GM18507 (cell line): Measurements from ENCODE around the gene PRKN.

ENCODE experiments used
- DNase-seq: peaks from one replicate; pipeline ENCODE4 v3.0.0; 2011; ENCODE audit warnings: low read depth; ENCODE audit not compliant: insufficient read length; ENCODE audit errors: extremely low spot score
- FAIRE-seq: peaks from 2 replicates; lab custom pipeline; 2011; peaks lifted over from hg19 to GRCh38; lab: Jason Lieb, UNC

PRKN gene

DNA sequence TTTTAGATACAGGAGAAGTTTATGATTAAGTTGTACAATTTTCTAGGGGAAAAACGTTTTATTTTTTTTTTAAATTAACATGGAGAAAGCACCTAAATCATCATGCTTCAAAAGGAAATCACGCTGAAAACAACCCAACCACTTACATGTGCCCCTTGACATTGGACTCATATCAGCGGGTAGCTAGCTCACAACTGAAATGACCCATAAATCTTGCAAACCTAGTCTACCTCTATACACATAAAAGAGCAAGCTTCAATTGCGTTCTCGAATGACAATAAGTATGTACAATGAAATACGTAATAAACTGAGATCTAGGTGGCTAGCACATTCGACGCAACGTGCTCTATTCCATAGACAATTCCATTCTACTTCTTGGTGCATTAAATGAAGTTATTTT, 730.8 kb downstream of the PRKN start:
- FAIRE-seq (no peak), DNase-seq (no peak)

DNA sequence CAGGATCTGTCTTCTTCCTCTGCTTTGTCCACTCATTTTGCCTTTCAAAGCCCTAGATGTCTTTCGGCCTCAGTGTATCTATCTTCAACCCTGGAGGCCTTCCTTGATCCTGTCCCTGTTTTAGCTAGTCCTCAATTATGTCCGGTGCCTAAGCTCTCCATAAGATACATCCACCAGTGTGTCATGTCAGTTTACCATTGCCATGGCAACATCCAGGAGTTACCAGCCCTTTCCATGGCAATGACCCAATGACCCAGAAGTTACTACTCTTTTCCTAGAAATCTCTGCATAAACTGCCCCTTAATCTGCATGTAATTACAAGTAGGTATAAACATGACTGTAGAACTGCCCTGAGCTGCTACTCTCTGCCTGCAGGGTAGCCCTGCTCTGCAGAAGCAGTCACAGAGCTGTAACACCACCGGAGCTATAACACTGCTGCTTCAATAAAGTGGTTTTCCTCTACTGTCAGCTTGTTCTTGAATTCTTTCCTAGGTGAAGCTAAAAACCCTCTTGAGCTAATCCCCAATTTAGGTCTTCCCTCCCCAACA, 741.6 kb downstream of the PRKN start:
- no peak for FAIRE-seq
- DNase-seq = no peak

DNA sequence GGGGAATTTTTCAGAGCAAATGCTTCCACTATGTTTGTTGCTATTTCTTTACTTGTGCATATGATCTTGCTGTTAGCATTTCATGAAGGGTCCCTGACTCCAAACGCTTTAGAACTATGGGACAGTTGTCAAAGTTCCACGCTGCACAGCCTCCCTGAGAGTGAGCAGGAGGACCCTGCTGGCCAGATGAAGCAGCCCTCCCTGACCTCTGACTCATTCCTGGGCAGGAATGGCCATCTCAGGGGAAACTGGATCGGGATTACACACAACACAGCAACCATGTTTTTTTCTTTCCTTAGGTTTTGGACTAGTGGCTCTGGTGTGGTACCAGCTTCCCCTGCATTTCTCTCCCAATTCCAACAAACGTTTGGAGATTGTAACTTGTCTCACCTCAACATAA, 742.9 kb downstream of the PRKN start:
- FAIRE-seq (no peak), DNase-seq (no peak)

DNA sequence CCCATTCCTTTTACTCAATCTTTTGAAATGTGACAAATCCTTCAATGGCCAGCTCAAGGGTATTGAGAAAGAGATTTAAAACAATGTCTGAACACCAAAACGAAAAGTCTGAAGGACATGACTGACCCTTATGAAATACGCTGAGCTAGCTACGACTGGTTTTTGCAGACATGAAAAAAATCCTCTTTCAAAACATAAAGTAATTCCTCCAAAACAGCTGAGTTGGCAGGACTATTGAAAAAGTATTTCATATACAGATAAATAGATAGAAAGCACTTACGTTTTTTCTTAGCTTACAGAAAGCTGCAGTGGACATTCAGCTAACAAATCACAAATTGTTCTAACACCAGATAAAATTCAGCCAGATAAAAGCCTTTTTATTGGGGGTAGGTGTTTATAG, 751.0 kb downstream of the PRKN start:
- DNase-seq = no peak
- no peak for FAIRE-seq

DNA sequence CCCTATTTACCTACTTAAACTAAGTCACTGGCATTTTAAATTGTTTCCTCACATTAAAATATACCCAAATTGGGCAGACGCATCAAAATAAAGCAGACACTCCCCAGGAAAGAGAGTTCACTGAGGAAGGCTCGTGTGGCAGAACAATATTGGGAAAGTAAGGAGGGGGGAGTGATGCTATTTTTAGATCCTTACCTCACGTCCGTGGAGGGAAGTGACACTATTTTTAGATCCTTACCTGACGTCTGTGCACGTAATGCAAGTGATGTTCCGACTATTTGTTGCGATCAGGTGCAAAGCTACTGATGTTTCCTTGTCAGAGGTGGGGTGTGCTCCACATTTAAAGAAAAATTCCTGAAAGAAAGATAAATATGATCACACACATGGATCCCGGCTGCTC, 754.5 kb downstream of the PRKN start:
- FAIRE-seq = no peak
- no peak for DNase-seq

DNA sequence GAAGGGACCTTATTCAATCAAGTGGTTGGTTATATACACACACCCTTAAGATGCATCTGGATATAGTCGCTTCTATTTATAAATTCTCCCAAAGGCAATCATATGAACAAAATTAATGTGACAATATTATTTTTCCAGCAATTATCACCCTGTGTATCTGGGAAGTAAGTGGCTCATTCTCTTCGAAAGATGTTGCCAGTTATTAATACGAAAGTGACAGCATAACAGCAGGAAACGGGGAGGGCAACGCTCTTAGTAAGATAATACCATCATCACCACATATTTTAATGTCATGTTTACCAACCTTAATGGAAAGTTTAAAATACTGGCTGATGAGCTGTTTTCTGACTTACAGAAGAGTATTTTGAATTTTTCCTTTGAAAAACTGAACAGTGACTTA, 756.5 kb downstream of the PRKN start:
- FAIRE-seq (no peak), DNase-seq (no peak)

DNA sequence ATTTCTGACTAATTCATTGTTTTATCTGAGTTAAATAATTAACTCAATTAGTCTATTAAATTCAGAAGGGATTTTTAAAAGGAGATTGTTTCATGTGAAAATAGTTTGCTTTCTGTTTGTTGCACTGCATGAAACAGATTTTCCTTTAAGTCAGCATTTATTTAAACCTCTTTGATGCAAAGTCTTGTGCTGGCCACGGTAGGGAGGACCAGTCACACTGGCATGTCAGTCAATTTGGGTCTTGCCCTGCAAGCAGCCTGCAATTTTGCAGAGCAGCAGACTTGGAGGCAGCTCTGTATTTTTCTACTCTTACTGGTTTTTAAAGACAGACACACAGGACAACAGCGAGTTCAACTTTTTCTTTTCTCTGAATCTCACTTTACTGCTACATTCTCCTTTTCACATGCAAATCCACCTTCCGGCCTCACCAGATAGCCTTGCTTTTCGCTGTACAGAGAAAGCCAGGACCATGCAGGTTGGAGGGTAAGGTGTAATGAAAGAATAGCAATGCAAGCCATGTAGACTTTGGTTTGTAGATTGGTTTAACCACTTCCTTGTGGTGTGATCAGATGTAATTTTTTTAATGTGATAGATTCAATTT, 763.8 kb downstream of the PRKN start:
- no peak for FAIRE-seq
- DNase-seq = no peak

DNA sequence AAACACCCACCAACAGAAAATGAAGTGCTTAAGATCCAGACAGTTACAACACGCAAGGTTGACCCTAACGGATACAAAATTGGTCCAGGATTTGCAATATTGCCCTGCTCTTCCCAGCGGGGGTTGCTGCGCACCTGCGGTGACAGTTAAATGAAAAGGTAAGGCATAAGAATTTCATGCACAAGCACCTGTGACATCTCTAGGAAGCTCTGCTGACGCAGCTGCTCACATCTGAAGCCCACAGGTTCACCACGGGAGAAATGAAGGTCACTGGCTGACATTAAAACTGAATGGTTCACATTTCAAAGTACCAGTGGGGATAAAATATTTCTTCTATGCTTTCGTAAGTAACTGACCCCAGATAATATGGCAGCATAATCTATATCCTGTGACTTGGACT, 764.4 kb downstream of the PRKN start:
- DNase-seq (no peak), FAIRE-seq (no peak)

DNA sequence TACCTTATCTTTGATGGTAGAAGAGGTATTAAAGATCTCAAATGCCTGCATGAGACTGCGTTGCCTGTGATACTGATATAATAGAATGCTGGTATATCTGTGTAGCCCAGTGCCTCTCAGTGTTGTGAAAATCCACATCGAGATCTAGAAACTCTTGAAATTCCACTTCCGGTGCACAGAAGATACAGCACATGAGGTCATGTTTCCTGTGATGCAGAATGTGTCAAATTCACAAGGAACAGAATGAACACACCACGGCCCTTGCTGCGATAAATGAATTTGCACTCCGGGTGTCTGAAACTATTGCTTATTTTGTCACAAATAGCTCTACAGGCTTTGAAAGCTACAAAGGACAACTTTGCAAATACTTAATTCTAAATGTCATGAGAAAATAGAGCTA, 765.8 kb downstream of the PRKN start:
- DNase-seq = no peak
- FAIRE-seq = no peak

DNA sequence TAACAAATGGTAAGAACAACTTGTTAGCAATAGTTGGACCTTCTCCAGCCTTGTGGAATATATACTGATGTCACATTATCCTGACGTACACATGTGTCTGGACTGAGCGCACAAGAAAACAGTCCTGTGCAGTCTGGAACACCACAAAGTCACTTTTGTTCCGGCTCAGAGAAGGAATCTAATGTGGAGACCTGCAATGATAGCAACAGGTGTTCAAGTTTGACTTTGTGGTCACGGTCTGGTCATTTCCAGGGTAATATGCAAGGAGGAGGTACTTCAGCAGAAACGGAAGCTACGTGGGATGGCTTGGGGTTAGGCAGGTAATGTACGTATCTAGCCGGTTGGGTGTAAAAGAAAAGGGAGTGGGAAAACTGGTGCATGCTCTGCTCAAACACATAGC, 766.5 kb downstream of the PRKN start:
- FAIRE-seq (no peak), DNase-seq (no peak)

DNA sequence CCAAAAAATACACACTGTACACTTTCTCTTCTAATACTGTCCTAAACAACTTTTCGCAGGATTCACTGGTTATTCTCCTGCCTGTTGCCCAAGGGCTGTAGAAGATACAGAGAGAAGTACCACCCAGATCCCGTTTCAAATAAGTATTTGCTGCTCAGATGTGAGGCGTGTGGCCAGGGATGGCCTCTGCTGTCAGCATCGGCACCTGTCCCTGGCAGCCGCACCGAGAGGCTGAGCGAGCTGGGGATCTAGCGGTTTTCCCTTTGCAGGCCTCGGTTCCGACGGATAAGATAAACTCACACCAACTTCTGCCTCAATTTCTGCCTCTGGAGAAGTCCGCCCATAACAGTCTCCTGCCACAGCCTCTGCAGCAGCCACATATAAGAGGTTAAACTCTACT, 768.5 kb downstream of the PRKN start:
- DNase-seq = no peak
- FAIRE-seq = no peak

DNA sequence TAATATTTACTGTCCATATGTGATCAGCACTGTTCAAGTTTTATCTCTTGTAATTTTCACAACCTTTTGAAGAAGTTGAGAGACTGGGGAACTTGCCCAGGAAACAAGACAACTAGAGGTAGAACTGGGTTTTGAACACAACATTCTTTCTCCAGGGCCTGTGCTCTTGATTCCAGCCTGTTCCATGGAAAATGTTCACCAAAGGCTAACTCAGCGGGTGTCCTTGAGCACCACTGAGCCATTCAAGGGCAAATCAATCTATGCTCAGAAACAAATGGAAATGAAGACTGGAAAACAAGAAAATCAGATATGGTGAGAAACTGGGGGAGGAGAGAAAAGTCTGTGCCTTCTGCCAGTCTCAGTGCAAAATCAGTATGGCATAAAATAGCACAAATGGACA, 771.5 kb downstream of the PRKN start:
- FAIRE-seq (no peak), DNase-seq (no peak)

DNA sequence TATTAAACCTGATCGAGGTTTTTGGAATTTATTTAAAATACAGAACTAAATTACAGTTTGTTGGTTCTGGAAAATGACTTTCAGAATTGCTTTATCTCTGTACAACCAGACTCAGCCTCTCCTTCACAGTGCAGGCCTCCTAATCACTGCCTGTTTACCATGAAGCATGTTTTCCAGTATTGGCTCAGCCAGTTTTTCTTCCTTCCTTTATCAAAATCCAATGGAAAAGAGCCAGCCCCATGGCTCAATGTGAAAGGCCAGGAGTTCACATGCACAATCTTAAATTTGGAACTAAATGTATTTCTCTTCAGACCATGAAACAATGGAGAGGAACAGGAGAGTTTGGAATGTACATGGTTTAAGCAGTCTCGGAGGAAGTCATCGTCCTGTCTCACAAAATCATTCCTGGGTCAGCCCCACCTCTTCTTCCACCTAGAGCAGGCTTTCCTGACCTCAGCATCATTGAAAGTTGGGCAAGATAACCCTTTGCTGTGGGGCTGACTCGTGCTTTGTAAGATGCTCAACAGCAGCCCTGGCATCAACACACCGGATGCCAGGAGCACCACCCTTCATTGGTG, 772.8 kb downstream of the PRKN start:
- DNase-seq = no peak
- no peak for FAIRE-seq

DNA sequence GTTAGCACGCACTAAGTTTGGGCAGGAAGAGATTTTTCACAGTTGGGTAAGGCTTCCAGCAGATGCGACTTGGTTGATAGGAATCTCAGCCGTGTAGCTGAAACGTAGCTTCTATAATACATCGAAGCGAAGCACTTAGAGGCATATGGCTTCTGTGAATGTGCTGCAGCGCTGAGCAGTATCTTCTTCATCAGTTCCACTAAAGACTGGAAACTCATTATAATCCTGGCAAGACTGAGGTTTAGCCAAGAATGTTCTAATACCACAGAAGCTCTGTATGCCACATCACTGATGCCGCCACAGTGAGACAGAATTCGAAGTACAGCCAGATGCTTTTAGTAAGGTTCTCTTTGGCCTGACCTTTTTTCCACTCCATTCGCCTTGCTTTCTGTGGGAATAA, 773.5 kb downstream of the PRKN start:
- DNase-seq = no peak
- no peak for FAIRE-seq

DNA sequence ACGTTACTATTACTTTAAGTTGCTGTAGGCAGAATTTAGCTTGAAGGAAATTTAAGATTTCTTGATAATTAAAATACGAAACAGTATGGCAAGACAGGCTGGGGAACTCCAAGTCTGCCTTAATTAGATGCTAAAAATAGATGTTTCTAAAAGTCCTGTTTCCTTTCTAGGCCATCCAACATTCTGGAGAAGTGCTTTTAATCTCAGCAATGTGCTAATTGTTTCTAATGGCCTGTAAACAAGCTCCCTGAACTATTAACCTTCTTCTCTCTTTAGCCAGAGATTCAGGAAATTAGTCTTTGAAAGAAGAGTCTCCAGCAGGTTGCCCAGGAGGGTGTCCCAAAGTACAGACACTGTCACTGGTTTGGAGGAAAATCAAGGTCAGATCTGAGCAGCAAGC, 776.4 kb downstream of the PRKN start:
- FAIRE-seq = no peak
- no peak for DNase-seq

DNA sequence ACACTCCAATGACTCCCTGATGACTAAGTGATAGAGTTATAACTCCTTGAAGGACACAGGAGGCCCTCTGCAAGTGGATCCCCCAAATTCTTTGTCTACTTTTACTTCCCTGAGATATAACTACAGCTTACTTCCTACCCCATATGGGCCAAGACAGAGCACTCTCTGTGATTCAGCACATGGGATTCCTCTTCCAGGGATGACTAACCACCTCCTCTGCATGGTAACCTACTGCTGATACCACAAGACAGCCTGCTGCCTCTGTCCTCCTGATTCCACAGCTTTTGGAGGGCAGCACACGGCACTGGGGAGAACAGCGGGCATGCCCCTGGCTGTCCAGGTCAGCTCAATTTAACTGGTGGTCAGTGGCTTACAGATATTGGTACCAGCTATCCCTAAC, 778.0 kb downstream of the PRKN start:
- DNase-seq = no peak
- no peak for FAIRE-seq

DNA sequence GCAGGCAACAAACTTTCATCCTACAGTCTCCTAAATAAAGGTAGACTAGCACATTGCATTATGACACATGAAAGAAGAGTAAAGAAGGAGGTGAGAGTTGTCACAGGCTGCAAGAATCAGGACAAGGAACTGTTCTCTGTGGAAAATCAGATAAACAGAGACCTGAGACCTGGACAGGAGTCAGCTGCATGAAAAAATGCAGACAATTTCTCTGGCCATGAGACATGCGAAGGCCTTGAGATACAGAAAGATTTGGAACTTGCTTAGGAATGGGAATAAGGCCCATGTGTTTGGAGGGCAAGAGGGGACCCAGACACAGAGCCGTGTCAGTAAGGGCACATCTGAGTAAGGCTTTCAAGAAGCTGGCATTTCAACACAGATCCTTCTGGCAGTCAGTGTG, 779.1 kb downstream of the PRKN start:
- no peak for DNase-seq
- FAIRE-seq = no peak

DNA sequence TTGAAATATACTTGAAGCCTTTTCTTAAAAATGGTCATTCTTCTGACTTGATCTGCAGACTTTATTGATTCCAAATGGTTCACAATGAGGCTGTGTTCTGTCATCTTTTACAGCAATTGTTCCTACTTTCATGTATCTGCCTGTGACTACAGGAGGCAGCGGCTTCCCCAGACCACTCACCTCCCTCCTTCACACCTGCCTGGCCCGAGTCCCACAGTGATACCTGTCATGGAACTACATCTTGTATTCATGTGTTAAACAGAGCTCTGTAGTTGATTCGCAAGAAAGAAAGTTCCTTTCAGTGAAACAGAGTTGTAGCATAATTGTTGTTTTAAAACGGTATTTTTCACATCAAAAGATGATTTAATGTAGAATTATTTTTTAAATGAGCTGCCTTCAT, 780.2 kb downstream of the PRKN start:
- no peak for FAIRE-seq

DNA sequence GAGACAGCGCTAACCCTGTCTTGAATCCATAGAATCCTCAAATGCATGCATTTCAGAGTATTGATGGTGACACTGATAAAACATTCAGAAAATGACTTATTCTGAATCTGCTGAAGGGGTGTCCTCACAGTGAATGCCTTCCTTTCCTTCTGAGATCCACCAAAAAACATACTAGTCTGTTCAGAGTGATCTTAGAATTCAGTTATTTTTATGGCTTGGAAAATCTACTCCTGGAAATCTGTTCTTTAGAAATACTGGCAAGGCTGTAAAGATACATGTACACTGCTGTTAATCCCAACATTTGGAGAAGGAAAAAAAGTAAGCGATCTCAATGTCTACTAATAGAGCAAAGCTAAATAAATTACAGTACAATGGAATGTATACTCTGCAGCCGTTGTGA, 781.1 kb downstream of the PRKN start:
- DNase-seq (no peak), FAIRE-seq (no peak)

More for the DNA sequence above, 780.2 kb downstream of the PRKN start:
- DNase-seq = no peak

DNA sequence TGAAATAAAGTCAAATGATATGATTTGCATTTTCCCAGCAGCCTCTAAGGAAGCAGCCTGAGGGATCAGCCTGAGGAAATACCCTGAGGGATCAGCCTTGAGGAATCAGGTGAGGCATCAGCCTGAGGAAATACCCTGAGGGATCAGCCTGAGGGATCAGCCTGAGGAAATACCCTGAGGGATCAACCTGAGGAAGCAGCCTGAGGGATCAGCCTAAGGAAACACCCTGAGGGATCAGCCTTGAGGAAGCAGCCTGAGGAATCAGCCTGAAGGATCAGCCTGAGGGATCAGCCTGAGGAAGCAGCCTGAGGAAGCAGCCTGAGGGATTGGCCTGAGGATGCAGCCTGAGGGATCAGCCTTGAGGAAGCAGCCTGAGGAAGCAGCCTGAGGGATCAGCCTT, 784.0 kb downstream of the PRKN start:
- DNase-seq (no peak), FAIRE-seq (no peak)

DNA sequence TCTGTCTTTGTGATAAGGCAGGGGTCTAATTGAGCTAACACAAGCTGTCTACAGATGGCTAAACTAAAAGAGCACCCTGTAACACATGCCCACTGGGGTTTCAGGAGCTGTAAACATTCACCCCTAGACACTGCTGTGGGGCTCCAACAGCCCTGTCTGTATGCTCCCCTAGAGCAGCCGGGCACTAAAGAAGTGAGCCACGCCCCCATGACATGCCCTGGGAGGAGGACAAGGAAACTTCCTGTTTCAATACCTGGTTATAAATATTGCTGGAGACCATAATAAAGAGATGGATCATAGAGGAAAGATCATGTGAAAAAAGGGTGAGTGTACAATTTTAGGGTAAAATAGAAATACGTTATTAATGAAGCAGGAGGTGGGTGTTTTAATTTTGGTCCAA, 786.0 kb downstream of the PRKN start:
- no peak for FAIRE-seq
- DNase-seq = no peak

DNA sequence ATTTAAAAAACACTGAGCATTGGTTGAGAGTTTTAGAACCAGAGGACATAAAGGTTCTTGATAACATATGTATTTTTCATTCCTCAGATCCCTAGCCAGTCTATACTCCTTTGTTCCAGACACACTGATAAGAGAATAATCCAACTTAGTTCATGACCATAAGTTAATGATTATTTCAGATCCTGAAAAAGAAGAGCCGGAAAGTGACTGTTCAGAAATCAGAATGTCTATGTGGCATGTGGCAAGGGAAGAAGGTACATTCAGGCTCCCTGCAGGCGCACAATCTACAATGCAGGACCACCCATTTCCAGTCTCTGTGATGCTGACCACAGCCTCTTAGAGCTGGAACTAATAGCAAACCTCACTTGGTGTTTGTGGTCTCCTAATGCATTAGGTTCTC, 787.0 kb downstream of the PRKN start:
- no peak for DNase-seq
- no peak for FAIRE-seq
